GM19099 (cell line): ENCODE results near the gene ENPP6.

Experiments used
- POLR2A ChIP-seq: IDR thresholded peaks from 3 replicates; pipeline ENCODE4 v1.6.1; 2011; ENCODE audit warnings: low read depth; ENCODE audit not compliant: insufficient read length; ENCODE audit errors: extremely low read depth

The ENPP6 gene

DNA sequence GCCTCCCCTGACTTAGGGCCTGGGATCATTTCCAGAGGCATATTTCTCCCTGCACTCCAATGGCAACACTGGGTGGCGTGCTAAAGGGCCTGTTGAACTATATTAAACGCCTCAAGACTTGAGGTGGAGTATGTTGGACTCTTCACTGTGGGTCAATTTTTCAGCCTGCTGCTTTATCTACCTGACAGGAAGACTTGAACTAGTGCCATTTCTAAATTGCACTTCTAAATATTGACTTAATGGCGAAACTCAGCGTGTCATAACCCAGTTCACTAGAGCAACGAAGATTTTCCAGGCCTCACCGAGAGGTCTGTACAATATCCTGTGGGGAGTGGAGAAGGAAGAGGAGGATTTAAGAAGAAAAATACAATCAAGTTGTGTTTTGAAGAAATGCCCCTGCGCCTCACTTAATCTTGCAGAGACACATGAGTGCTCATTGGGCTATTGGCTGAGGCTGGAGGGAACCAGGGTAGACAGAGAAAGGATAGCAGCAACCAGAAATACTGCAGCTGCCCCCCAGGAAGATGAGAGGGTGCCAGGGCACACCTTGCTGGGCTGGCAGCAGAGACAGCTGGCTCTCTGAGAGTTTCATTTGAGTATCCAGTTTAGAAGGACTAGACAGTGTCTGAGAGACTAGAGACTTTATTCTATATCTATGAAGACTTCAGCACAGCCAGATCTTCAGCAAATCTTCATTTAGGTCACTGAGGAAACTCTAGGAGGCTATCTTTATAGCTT, 67.4 kb downstream of the ENPP6 start:
- no peak for TF ChIP-seq POLR2A

DNA sequence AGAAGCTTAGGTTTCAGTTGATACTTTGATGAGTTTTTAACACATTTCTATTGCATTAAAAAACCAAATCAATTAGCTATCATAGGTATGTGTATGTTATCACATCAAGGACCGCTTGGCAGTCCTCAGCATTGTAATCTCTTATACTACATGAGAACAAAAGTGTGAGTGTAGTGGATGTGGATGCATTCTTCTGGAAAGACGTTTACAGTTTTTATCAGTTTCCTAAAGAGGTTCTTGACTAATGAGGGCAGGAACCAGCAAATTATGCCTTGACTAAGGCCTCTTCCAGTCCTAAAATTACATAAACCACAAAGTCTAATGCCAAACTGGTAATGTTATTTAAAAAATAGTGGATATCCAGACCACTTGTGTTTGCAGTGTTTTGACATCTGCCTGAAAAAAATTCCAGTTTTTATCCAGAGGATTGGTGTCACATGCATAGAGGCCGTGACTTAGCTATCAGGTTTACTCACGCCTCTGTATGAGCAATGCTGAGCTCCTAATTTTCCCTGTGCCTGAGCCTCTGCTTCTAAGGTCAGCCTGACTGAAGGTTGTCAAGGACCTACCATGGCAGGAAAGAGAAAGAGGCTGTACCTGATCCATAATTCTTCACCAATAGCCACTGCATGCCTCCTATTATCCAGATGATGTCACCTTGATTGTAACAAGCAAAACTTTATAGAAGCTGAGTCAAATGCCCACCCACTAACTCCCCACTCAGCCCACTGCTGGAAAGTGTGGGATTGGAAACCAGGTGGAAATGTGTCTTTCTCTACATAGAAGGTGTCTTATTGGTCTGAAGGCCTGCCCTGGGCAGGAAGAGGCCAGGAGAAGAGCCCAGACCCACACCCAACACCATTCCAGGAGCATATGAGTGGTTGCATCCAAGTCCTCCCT, 68.7 kb downstream of the ENPP6 start:
- TF ChIP-seq POLR2A, result no peak

DNA sequence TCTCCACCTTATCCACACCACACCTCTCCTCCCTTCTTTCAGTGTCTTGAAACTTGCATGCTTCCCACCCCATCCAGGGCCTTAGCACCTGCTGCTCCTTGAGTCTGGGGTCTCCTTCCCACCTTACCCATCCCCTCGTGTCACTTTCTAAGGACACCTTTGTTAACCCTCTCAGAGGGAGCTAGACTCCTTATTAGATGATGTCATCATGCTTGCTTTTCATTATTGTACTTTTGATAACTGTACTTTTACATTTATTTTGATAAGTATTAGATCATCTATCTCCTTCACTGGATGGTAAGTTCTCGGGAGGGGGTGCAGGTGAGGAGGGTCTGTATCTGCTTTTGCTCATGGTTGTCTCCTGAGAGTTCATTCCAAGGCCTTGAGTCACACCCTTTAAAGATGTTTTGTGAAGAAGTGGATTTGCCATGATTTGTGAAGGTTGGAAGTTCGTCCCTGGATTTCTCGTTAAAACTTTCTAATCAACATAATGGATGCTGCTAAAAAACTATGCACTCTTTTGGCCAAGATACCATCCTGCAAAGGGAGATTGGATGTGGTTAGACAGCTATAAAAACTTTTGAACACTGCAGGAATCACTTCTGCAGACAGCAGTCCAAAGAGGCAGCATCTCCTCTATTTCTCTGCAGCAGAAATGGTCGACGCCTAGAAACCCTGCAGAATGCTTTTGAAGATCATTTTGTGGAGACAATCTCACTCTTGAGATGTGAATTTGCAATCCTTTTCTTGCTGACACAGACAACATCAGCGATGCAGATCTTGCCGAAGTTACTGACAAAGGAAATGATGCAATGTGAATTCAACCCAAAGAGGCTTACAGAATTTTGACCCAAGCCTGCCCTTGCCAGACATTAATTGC, 69.6 kb downstream of the ENPP6 start:
- TF ChIP-seq POLR2A, result no peak

DNA sequence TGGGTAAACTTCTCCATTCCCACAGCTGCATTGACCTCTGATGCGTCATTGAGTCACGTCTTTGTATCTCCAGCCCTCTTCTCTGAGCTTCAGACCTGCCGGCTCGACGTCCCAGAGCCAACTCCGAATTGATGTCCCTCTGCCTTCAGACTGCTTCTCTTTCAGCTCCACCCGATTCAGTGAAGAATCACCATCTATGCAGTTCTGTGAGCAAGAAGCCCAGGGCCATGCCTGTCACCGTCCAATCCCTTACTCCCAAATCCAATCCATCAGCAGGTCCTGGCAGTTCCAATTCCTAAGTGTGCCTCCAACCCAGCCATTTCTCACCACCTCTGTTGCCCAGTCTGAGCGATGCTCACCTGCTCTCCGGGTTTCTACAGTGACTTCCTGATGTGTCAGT, 70.7 kb downstream of the ENPP6 start:
- TF ChIP-seq POLR2A, result no peak

DNA sequence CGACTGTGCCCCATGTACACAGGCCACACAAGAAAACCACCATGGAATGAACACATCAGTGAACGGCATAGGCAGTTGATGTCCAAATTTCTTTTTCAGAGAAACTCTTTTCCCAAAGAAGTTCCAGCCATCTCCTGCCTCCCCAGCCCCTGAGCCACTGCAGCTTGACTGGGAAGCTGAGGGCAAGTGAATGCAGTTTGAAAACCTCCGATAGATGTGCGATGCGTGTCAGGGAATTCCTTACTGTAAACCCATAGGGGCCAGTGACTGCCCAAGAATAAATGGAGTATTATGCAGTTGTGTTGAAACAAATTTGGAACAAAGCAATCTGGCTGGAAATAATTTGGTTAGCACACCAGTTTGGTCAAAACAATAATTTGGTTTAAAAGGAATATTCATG, 72.1 kb downstream of the ENPP6 start:
- no peak for TF ChIP-seq POLR2A

DNA sequence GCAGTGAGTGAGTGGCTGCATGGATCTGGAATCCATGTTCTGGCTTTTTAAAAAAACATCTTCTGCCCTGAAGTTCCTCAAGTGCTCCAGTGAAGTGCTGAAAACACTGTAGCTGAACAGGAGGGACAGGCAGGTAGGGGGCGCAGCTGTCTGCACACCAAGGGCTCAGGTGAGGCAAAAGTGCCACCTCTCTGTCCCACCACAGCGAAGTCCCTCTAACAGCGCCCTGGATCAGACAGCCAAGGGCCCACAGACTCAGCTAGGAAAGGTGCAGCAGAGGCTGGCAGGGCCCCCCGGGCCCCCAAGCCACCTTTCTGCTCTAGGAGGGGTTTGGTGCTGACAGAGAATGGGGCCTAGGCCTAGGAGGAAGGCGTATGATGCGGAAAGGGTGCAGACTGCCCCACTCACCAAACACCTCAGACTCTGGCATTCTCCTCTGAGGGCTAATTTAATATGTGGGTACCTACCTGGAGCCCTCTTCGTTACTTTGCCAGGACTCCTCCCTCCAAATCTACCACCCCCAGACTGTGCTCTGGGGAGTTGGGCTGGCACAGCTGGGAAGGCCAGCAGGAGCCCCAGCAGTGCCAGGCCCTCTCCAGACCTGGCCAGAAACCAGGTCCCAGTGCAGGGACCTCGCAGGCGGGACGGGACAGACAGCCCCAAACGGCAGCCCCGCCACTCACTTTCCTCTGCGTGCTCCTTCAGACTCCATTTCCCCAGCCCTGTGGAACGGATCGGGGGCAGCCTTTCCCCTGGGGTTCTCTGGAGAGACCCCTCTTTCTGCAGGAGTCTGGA, 73.7 kb downstream of the ENPP6 start:
- TF ChIP-seq POLR2A, result no peak

DNA sequence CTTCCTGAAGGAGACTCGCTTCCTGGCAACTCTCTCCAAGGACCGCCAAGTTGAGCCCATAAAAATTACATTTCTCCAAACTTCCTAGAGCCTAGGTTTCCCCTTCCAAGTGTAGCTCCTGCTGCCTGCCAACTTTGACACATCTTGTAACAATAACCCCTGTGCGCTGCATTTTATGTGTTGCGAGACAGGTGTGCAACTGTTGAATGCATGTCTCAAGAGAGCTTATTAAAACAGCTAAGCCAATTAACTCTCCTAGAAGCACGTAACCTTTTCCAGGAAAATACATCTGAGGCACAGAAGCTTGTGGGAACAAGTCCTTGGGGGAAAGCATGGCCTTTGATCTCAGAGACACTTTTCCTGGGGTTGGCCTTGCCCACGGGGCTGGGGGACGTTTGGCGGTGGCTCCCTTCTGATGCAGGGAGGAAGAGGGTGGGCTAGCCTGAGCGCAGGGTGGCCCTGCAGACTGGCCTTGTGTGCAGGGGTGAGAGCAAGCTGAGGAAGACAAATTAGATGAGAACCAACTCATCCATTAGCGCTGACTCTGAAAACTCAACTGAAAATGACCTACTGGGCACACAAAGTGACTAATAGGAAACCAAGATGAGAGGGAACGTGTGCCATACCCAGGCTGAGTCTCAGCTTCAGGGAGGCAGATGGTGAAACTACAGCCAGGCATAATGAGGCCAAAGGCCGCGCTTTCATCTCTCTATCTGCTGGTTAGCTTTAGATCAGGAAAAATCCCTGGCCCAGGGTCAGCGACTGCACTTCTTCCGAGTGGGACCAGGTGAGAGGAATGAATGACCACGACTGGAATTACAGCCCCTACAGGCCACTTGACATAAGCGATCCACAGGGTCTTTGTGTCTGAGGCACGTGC, 75.3 kb downstream of the ENPP6 start:
- TF ChIP-seq POLR2A, result no peak

DNA sequence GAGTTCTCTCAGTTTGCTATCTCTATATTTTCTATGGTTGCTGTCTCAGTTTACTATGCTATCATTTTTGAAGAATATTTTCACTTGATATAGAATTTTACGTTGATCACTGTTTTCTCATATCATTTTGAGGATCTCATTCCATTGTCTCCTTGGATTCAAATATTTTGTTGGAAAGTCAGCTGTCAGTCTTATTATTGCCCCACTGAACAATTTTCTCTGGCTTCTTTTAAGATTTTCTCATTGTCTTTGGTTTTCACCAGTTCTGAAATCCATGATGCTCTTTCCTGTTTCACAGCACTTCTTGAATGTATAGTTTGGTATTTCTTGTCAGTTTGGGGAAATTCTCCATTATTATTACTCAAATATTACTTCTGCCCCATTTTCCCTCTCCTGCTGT, 81.1 kb downstream of the ENPP6 start:
- TF ChIP-seq POLR2A, result no peak

DNA sequence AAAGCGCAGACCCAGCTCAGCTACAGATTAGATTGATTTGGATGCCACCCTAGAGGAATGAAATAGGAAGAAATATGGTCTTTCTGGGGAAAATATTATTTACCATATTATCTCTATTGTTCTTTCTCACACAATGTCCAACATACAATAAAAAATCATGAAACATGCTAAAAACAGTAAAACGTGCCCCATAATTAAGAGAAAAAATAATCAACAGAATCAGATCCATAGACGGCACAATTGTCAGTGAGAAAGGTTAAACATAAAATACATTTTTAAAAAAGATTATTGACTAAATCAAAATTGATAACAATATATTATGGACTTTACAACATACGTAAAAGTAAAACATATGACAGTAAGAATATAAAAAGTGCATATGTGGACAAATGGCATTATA, 90.9 kb downstream of the ENPP6 start:
- TF ChIP-seq POLR2A, result no peak

DNA sequence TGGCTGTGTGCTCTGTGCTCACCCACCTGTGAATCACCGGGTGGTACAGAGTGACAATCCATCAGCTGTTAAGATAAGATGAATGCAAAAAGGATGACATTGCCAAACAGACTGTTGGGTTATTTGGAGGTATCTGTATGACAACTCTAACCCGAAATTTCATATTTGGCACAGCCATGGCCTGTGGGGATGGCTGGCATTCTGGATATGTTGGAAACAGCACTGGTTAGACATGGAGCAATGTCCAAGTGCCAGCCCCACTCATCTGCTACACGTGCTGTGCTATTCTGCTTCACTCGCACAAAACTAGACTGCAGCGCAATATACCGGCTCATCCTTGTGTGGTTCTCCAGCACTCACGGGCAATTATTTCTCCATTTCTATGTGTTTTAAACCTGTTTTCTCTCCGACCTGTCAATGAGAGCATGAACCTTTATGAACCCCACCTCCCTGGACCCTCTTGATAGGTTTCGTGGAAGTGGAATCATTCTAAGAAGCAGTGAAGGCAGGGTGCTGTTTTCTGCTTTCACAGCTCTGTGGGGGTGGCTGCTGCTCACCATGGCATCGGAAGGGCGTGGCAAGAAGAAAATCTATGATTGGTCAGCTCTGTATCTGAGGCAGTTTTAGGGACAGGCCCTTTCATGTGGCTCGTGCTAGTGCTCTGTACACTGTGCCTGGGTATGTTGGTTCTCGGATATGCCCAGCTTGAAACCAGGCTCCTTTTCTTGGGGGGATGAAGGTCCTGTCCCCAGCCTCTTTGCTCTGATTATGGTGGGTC, 94.9 kb downstream of the ENPP6 start:
- TF ChIP-seq POLR2A, result no peak

DNA sequence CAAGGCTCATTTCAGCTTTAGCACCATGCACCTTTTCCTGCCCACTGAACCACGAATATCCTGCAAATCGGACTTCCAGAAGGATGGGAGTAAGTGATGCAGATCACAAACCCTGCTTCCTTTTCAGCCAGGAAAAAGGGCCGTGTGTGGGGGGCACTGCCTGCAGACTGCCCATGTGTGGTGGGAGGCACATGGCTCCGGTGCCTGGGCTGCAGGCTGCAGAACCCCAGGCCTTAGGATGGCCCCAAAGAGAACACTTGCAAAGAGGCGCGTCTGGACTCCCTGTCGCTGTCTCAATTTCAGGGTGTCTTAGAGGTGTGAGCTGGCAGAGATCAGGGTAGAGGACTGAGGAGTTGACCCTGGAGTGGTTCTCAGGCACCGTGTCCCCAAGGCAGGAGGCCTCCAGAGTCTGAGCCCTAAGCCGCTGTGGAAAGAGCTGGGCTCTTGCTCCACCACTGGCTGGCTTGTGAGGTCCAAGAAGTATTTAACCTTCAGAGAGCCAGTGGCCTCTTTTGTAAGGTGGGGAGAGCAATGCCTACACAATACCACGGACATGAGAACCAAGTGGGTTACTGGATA, 97.0 kb downstream of the ENPP6 start:
- TF ChIP-seq POLR2A, result no peak

DNA sequence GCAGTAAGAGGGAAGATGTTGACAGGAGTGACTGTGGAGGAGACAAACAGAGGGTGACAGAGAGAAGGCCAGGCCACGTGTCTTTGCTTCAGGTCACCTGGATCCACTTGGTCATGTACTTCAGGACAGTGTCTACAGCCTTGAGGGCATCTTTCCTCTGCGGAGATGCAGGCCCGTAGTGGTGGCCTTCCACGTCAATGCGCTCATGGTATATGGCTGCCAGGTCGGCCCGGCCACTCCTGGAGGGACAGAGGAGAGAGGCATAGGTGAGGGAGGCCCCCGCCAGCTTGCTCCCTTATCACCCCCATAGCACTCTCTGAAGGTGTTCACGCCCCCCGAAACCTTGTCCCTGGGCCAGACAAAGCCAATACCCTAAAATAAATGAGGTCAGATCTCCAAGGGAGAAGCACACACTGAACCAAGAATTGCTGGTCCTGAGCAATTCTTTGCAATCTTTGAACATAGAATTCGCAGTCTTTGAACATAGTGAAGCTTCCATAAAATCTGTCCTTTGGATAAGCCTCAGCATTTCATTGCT, 99.9 kb downstream of the ENPP6 start:
- no peak for TF ChIP-seq POLR2A
